GM10248 (cell line): ENCODE measurements around the gene C1R.

ENCODE experiments used
- CTCF ChIA-PET: fragments of 300-600 bp; sonication (Branson Sonifier 250); formaldehyde crosslinking; extraction: SDS; loops from one replicate; lab custom pipeline; 2021; ENCODE audit warnings: antibody characterized with exemption; lab: Yijun Ruan, JAX
- POLR2A ChIA-PET: fragments of 350-650 bp; sonication (Branson Sonifier 250); formaldehyde crosslinking; extraction: SDS; loops from one replicate; lab custom pipeline; 2020; ENCODE audit warnings: antibody characterized with exemption; lab: Yijun Ruan, JAX
- DNase-seq: peaks from one replicate; pipeline ENCODE4 v3.0.0; 2012; ENCODE audit errors: extremely low spot score
- TF ChIP-seq, protein P1 (sequence below): IDR thresholded peaks from 2 replicates; pipeline ENCODE4 v1.5.1; 2012; ENCODE audit warnings: mild to moderate bottlenecking, low read depth; ENCODE audit errors: extremely low read depth, missing control alignments, control extremely low read depth

The C1R gene

DNA sequence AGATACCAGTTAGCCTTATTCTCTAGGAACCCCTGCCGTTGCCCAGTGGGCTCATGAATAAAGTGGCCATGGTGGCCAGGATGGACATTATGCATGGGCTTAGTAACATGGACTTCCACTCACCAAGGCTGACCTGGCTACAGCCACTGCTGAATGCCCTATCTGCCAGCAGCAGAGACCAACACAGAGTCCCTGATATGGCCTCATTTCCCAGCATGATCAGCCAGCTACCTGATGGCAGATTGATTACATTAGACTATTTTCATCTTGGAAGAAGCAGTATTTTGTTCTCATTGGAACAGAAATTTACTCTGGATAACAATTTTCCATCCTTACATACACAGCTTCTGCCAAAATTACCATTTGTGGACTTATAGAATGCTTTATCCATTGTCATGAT is 57.8 kb downstream of the C1R start:
- ChIA-PET CTCF (interaction anchor here (2.3 kb wide), 1 partner anchor 11 kb away, joined by 18 read pairs; no protein-coding TSS in a partner anchor), POLR2A (no interaction called here)
- DNase-seq, result no peak
- TF ChIP-seq, protein P1, sequence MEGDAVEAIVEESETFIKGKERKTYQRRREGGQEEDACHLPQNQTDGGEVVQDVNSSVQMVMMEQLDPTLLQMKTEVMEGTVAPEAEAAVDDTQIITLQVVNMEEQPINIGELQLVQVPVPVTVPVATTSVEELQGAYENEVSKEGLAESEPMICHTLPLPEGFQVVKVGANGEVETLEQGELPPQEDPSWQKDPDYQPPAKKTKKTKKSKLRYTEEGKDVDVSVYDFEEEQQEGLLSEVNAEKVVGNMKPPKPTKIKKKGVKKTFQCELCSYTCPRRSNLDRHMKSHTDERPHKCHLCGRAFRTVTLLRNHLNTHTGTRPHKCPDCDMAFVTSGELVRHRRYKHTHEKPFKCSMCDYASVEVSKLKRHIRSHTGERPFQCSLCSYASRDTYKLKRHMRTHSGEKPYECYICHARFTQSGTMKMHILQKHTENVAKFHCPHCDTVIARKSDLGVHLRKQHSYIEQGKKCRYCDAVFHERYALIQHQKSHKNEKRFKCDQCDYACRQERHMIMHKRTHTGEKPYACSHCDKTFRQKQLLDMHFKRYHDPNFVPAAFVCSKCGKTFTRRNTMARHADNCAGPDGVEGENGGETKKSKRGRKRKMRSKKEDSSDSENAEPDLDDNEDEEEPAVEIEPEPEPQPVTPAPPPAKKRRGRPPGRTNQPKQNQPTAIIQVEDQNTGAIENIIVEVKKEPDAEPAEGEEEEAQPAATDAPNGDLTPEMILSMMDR, result no peak

DNA sequence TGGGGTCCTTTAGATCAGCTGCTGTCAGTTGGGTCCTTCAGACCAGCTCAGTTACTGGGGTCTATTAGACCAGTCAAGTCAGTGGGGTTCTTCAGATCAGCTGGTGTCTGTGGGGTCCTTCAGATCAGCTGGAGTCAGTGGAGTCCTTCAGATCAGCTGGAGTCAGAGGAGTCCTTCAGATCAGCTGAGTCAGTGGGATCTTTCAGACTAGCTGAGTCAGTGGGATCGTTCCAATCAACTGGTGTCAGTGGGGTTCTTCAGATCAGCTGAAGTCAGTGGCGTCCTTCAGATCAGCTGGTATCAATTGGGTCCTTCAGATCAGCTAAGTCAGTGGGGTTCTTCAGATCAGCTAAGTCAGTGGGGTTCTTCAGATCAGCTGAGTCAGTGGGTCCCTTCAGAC is 59.3 kb downstream of the C1R start:
- ChIA-PET POLR2A (no interaction called here), CTCF (interaction anchor here (0.9 to 2.3 kb wide), 9 partner anchors 10 to 68 kb away, joined by 3 to 18 read pairs (median 3); partner anchors contain the start of gene LPCAT3)
- no peak for DNase-seq
- TF ChIP-seq, protein P1, result no peak

DNA sequence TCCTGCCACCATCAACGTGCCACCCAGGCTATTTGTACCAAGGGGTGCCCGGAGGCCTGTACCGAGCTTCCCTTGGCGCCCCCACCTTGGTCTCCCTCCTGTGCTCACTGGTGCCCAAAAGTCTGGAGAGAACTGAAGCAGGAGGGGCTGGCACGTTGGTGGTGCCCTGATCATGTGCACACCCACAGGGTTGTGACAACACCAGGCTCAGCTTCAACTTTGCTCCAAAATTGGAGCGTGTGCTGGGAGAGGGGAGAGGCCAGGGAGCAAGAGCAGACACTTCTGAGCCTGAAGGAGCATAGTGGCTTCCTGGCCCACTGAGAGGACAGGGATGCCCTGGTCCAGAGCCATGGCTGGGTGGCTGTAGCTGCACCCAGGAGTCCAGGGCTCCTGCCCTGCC is 60.9 kb downstream of the C1R start:
- TF ChIP-seq, protein P1, result no peak
- no peak for DNase-seq
- ChIA-PET POLR2A (no interaction called here), CTCF (interaction anchor here (0.8 to 1.4 kb wide), 4 partner anchors 9 to 82 kb away, joined by 3 to 4 read pairs (median 4); no protein-coding TSS in a partner anchor)
